HTR-8/SVneo (cell line): ENCODE data around the gene FAU.
A peak's percentile ranks its signal among the peaks of the same experiment; 100 is the strongest.

ENCODE experiments used
- DNase-seq: peaks from one replicate; pipeline ENCODE4 v3.0.0; 2011; ENCODE audit warnings: low spot score, mixed read lengths; ENCODE audit not compliant: insufficient read length
- FAIRE-seq: peaks from 2 replicates; lab custom pipeline; 2011; peaks lifted over from hg19 to GRCh38; lab: Jason Lieb, UNC

The FAU gene

DNA sequence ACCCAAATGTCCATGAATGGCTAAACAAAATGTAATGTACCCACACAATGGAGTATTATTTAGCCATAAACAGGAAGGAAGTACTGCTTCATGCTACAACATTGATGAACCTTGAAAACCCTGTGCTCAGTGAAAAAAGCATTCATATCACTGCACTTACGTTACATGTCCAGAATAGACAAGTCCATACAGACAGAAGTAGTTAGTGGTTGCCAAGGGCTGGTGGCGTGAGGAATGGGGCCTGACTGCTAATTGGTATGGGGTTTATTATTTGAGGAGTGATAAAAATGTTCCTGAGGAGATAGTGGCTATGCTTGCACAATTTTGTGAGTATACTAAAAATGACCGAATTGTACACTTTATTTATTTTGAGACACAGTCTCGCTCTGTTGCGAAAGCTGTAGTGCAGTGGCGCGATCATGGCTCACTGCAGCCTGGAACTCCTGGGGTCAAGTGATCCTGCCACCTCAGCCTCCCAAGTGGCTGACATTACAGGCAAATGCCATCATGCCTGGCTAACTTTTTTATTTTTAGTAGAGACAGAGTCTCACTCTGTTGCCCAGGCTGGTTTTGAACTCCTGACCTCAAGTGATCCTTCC, 20.1 kb upstream of the FAU start:
- DNase-seq = no peak
- no peak for FAIRE-seq

DNA sequence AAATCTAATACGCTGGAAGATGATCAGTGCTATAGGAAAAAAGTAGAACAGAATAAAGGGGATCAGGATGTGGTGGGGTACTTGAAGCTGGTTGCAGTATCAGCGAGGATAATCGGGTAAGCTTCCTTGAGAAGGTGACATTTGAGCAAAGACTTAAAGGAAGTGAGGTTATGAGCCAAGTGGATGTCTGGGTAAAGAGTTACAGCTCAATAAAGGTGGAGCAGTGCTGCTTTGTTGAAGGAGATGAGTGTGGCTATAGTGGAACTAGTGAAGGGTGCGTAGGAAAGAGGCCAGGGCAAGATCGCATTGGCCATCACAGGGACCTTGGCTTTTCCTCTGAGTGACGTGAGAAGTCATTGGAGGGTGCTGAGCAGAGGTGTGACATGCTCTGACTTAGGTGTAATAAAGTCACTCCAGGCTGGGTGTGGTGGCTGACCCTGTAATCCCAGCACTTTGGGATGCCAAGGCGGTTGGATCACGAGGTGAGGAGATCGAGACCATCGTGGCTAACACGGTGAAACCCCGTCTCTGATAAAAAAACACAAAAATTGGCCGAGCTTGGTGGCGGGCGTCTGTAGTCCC, 14.7 kb upstream of the FAU start:
- DNase-seq (no peak), FAIRE-seq (no peak)

DNA sequence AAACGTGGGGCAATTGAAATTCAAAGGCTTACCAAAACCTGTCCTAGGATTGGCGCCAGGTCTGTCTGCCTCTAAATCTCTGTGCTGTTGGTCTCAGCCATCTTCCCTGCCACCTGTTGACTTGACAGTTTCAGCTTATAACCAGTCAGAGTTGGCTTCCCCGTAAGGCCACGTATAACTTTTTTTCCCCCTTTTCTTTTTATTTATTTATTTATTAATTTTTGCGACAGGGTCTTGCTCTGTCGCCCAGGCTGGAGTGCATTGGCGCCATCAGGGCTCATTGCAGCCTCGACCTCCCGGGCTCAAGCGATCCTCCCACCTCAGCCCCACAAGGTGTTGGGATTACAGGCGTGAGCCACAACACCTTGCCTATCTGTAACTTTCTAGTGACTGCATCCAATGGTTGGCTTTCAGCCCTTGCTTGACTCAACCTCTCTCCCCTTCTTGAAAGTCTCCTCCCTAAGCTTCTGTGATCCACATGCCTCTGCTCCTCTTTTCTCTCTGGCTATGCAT, 13.8 kb upstream of the FAU start:
- FAIRE-seq = no peak
- DNase-seq = no peak

DNA sequence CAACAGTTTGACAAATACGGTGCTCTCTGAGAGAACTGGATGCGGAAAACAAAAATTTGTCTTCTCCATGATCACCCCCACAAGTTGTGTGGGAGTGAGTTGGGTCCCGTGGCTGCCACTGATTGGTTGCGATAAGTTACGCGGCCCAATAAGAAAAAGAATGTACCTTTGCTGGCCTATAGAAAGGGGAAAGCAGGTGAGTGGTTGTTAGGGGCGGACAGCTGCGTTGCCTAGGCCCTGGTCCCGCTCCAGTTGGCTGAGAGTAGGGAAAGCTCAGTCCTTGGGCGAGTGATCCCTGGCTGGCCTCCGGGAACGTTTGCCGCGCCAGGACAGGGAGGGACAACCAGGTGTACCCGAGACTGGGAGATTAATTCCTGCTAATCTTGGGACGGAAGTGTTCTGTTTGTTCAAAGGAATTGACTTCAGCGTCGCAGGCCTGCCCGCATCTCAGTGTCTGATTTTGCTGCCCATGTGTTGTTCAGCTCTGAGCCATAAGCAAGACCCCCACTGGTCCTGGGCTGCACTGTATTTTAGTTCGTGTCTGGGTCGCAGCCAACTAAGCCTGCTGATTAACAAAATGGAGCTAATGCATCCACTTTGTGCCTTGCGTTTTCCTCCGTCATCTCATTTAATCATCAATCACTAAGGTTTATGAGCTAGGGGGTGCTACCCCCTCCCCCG, 13.2 kb upstream of the FAU start:
- DNase-seq = peak; percentile 97
- peak; percentile 83 for FAIRE-seq

DNA sequence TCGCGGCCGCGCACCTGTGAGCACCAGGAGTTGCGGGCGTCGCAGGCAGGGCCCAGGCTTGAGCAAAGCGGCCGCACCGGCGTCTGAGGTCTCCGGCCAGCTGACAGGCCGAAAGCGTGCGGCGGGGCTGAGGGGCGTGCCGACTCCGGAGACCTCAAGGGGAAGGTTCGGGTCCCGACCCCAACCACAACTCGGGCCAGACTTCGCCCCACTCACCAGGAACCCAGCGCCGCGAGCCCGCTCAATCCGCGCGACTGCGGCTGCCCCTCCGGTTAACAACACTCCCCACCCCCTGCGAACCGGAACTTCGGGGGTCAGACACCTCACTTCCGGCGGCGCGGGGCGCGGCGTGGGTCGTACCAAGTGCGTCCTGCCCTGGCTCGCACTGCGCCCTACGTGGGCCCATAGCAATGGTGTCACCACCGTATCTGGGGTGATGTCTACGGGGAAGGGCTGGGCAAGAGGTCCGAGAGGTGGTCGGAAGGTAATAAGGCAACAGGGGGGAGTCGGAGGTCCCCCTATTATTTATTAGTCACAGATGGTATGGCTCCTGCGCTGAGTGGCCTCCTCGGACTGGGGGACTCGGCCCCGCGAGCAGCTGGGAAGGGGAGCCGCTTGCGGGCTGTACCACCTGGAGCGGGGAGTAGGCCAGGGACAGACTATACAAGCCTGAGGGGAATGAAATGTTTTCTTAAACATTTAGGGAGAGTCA, 12.5 kb upstream of the FAU start, which contains the start of gene SYVN1:
Gene SYVN1 (minus strand): TSS at position 280 of the 712 bp plus-strand sequence. CDS start 918 bp downstream, outside the sequence.
- FAIRE-seq (peak; percentile 33), DNase-seq (peak; percentile 91)

DNA sequence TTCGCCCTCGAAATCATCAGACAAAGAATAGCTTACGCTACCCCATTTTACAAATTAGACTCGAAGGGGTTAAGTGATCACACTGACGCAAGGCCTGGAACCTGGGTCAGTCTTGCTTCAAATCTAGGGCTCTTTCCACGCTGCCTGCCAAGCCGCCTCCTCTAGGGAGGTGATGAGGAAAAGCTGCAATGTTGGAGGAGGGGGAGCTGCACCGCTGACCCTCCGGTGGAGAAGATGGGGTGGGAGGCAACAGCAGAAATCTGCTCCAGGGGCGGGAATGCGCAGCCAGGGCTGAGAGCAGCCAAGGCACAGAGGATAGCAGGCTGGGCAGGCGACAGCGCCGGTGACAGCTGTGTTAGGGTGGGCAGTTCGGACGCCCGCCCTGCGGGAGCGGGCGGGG, 11.8 kb upstream of the FAU start:
- FAIRE-seq (no peak), DNase-seq (no peak)

DNA sequence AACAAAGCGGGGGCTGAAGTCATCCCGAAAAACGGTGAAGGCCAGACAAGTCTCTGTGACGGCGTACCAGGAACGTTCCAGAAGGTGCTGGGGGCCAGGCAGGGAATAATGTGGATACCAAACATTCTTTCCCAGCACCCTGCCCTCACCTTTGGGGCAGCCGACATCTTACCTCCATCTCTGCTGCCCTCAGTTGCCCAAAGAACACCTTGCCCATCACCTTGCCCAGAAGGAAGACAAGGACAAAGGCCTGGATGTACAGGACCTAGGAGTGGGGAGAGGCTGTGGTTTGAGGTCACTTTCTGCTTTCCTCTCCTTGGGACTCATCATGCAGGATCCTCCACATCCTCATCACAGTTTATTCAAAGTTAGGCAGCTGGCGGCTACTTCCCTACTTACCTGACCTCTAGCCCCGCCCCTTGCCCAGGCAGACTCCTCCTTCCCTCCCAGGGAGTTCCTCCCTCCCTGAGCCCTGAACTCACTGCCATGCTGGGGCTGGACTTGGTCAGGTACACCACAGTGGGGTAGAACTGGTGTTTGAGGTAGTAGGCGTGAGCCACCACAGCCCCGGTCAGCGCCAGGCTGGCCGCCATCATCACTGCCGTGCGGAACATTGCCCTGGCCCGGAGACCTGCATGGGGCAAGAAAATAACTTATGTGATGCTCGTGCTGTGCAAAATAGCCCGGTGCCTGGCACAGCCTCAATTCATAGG, 11.2 kb upstream of the FAU start:
- DNase-seq (no peak), FAIRE-seq (no peak)

DNA sequence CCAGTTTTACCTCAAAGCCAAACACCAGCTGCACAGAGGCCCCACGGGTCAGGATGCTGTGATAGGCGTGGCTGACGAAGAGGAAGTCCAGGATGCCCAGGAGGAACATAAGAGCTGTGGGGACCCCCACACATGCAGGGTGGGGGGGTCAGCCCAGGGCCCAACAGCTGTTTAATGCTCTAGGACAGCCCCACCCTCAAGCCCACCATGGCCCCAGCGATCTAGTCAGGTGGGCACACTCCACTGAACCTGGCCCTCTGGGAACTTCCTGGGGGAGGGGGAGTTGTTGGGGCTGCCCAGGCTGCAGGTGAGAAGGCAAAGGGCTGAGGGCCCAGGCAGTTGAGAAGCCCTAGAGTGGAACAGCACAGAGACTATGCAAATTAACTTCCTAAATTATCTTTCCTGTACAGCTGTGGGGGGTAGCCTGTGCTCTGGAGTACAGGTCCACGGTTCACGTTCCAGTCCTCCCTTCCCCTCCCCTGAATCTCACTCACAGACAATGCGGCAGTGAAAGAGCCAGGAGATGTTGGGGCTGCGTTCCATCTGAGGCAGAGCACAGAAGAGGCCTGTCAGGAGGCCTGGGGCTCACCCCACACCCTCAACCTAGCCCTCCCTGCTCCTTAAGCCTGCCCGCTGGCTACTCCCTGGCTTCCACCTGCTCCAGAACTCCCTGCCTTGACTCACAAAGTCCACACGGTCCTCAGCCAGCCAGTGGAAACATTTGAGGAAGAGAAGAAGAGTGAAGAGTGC, 10.5 kb upstream of the FAU start:
- no peak for FAIRE-seq
- no peak for DNase-seq

DNA sequence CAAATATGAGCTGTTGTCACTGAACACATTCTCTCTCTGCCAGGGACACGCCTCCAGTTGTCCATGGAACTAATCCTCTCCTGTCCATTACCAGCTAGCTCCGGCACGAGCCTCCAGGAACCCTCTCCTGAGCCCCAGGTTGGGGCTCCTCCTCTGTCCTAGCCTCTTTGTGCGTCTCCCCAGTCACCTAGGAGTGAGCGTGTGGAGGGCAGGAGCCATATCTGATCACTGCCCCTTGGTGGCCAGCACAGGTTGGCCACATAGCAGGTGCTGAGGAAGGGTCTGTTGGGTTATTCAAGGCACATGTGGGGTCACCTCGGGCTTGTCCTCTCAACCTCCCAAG, 9.9 kb upstream of the FAU start:
- no peak for FAIRE-seq
- no peak for DNase-seq

DNA sequence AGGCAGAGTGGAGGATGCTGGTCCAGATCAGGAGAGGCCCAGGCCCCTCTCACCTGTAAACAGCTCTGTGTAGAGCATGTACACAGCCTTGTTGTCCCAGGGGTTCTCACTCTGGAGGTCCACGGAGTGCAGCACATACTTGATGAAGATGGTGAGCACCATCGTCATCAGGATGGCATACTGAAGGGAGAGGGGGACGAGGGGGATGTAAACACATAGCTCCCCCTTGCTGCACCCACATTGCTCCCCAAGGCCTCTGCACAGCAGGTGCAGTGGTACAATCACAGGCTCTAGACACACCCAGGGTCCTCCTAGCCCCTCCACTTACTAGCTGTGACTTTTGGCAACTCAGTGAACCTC, 9.5 kb upstream of the FAU start:
- FAIRE-seq (no peak), DNase-seq (no peak)

DNA sequence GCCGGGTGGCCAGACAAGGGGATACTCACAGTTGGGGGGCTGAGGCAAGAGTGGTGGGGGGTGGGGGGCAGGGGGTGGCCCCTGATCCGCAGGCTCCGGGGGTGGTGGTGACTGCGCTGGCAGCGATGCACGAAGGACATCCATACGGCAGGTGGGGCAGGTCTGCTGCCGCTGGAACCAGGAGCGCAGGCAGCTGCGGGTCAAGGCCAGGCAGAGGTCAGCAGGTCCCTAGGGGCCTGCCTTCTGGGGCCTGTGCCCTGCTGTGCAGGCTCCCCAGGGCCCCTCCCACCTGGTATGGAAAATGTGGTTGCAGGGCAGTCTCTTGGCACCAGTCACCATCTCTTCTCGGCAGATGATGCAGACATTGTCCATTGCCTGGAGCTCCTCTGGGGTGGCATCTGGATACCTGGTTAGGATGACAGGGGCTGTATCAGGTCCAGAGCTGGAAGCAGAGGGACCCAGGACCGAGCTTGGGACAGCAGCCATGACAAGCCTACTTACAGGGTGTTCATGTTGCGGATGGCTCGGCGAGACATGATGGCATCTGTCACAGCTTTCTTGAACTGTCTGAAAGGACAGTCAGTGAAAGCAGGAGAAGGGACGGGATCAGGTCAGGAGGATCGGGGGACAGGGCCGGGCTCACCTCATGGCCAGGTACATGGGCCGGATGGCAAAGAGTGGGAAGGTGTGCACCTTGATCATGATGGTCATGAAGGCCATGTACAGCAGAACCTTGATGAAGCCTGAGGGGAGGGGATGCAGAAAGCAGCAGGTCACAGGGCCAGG, 8.9 kb upstream of the FAU start:
- FAIRE-seq (no peak), DNase-seq (no peak)

DNA sequence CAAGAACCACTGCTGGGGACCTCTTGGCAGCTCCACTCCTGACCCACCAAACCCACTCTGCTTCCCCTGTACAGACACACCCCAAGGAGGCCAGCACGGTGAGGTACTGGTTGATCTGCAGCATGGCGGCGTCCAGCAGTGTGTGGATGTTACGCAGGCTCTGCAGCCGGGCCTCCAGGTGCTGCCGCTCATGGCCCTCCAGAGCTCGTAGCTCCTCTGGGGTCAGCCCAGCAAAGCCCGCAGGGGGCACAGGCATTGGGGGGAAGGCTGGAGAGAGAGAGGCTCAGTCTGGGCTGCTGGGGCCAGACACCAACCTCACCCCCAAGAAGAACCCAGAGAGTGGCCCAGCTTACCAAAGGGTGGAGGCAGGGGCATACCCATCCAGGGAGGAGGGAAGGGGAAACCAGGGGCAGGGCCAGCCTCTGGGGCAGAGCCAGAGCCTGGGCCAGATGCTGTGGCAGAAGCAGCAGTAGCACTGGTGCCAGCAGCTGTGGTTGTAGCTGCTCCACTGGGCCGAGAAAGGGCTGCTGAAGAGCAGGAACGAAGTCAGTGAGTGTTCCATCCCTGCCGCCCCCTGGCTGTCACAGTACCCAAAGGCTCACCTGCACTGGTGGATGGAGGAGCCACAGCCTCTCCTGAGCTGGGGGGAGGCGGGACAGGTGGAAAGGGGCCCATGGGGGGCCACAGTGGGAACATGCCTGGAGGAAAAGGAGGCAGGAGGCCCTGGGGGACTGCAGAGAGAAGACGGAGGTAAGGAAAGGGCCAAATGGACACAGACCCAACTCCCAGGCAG, 7.9 kb upstream of the FAU start:
- FAIRE-seq = no peak

DNA sequence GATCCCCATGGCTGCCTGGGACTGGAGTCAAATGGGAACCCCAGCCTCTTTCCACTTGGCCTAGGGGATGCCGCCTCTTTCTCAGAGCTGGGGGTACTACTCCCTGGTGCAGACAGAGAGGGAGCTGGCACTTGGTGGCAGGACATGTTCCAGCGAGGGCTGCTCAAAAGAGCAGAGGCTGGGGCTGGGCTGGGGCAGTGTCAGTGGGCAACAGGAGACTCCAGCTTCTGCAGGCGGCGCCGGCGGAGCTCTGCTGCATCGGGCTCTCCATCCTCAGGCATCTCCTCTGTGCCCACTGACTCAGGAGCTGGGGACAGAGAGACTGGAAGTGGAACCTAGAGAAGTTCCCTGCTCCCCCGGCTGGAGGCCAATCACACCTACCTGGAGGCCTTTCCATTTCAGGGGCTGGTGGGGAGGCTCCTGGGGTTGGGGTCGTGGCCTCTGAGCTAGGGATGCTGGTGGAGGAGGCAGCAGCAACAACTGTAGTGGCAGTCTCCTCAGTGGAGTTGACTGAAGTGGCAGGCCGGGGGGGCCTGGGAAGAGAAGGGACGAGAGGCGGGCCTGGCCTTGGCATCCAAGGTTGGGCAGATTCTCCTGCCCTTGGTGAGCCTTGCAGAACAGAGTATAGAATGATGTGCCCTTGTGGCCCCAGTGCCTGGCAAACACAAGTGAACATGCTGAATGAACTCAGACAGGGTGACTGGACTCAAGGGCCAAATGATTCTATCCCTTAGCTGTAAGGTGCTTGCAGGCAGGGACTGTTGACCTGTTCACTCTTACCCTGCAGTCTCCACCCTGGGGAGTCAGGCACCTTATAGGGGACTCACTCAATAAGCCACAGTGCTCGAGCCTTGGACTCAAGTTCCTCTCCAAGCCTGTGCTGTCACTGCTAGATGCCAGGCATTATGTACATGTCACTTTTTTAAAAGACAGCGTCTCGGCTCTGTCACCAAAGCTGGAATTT, 6.5 kb upstream of the FAU start:
- FAIRE-seq = no peak
- no peak for DNase-seq

More for the DNA sequence above, 7.9 kb upstream of the FAU start:
- no peak for DNase-seq

DNA sequence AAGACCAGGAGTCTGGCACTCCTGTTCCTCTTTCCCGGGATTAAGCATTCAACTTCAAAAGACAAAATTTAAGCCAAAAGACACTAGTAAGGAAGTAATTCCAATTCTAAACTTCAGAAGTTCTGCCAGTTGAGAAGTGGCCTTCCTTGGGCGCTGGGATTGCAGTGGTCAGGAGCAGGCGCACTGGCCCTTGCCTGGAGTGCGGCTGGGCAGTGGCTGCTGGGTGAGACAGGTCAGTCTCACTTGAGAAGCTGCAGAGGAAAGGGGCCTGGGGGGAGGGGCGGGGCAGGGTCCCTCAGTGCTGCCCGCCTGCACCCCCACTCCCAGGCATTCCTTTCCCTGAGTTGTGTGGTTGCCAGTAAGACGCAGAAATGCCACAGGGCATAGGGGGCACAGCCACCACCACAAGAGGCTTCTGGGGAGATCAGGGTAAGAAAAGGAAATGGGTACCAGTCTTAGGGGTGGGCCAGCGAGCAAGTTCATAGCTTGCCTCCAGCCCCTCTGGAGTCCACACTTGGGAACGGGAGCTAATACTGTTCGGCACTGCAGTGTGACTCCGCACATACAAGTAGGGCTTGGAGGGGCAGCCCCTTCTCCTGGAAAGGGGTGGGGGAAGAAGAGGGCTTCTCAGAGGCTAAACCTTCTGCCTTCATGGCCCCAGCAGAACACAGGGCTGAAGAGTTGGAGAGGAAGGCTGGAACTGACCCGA, 5.7 kb upstream of the FAU start:
- DNase-seq (no peak), FAIRE-seq (no peak)

DNA sequence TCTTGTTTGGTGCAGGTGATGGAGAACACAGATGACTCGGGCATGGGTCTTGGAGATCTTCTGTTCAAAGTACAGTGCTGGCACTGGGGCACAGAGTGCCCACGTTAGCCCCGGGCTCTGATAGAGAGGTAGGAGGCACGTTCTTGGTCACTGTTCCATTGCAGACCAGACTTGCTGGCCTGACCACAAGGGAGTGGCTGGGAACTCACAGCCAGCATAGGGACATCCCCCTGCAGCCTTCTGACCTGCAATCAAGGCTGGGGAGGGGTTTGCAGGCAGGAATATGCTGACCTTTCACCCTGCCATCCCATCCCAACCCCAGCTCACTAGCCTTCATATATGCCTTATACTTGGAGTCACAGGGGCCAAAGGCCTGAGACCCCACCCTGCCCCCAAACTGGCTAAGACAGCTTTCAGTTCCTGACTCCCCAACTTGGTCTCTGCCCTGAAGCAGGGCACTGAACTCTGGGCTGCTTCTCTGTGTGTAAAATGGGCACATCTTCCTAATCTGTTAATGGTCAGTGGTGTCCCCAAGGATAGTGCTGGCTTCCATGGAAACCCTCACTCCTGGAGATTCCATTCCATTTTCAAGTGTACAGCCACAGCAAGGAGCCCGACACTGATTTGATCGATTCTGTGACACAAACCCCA, 4.8 kb upstream of the FAU start:
- FAIRE-seq (no peak), DNase-seq (no peak)
